ENCODE results near the gene WHRN.
A peak's percentile ranks its signal among the peaks of the same experiment; 100 is the strongest.

The WHRN gene

GRCh38 chr9:114513055-114513958, 8.0 kb upstream of the WHRN start:
- DNase-seq: no peak

DNA sequence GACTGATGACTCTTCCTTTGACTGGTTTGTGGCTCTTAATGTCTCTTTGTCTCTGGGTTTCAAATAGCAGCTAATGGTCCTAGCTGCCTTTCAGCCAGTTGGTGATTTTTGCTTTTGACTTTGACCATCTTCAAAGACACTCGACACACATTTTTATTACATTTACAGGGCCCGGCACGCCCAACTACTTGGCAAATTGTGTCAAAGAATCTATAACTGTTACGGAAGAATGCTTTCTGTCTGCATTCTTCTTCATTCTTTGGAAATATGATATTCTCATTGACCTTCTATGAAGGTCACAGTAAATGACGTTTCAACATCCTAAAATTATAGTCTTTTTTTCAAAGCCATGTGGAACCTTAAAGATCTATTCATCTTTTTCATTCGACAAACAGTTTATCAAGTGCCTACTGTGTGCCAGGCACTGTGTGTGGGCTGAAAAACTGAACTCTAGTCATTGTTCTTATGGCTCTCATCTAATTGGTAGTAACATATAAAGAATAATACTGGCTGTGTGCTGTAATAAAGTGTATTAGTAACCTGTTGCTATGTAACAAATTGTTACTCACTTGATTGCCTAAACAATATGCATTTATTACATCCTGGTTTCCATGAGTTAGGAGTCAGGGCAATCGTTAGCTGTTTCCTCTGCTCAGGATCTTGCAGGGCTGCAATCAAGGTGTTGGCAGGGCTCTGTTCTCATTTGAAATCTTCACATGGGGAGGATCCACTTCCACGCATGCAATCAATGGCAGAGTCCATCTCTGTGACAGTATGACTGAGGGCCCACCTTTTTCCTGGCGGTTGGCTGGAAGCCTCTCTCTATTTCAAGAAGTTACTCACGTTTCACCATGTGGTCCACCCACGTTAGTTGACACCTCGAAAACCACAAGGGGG, 7.0 kb upstream of the WHRN start:
- DNase-seq: no peak

GRCh38 chr9:114507726-114508125, 2.5 kb upstream of the WHRN start:
- DNase-seq: no peak

- no peak for DNase-seq
Observed at GRCh38 chr9:114506082-114506390, 763 bp upstream of the WHRN start.

- peak; percentile 30 for DNase-seq
Observed at GRCh38 chr9:114504341-114505186, 709 bp downstream of the WHRN start.

- DNase-seq: no peak
Observed at GRCh38 chr9:114503522-114504340, 1.5 kb downstream of the WHRN start.

DNA sequence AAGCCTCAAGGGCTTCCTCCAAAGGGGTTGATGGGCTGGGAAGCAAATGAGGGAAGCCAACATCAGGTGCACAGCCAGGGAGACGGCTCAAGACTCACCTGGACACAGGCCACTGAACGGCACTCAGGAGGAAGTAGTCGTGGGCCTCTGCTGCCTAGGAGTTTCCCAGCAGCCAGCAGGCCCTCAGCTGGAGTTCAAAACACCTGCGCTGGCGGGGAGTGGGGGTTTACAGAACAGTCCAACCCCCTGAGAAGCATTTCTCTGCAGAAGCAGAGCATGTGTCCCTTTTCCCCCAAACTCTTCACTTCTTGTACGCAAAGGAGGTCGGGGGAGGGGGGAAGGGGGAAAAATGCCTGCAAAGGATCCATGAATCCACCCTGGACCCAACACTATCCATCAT, 2.3 kb downstream of the WHRN start:
- no peak for DNase-seq

GRCh38 chr9:114501796-114502682, 3.2 kb downstream of the WHRN start:
- DNase-seq: no peak

GRCh38 chr9:114500697-114501292, 4.5 kb downstream of the WHRN start:
- no peak for DNase-seq

- DNase-seq: no peak
Observed at GRCh38 chr9:114499941-114500696, 5.2 kb downstream of the WHRN start.

DNA sequence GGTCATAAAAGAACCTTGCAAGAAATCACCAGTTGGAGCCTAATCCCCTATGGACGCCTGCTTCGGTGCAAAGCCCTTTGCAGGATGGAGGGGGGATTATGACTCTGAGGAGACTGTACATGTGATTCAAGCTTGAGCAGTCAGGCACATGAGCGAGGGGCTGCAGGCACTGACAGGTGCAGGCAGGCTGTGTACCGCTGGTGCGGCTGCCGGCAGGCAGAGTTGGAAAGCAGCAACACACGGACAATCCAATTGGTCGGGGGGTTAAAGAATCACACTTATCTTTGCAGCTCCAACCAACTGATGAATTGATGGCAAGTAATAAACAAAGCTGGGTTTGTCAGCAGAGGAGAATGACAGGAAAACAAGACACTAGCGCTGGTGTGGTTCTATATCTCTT, 5.7 kb downstream of the WHRN start:
- no peak for DNase-seq

DNA sequence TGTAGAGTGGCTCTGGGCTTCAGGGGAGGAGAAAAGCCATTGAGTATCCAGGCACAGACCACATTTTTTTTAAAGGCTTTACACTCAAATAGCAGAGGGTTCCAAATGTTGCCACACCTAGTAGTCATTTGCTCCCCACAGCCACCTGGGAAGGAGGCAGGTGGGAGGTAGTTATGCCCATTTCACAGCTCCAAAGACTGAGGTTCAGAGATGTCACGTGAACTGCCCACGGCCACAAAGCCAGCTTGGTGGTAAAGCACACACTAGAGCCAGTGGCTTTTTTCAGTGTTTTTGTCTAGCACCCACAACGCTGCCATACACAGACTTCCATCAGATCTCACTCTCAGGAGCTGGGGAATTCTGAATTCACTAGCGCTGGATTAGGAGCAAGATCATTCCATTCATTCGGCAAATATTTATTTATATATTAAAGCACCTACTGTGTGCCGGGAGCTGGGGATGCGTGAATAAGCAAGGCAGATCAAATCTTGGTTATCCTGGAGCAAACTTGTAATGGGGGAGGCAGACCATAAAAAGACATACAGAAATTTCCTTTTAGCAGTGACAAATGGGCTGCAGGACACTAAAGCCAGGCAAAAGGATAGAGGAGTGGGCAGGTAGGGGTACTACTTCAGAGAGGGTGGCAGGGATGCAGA, 7.4 kb downstream of the WHRN start:
- no peak for DNase-seq

DNA sequence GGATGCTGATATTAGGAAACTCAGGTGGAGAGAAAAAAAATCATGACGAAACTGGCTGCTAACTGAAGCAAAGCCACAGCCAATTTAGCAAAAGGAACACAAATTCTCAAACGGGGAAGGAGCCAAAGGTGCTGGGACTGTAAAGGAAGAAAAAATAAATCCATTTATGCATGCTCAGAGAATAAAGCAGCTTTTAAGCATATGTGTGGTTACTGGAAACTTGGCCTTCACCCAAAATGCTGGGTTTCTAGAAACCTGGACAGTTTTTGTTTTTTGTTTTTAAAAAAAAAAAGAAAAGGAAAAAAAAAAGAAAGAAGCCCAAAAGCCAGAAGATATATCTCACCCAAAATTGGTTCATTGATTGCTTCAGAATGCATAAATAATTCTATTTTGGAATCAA, 8.0 kb downstream of the WHRN start:
- no peak for DNase-seq

GRCh38 chr9:114496011-114496410, 9.3 kb downstream of the WHRN start:
- no peak for DNase-seq

DNA sequence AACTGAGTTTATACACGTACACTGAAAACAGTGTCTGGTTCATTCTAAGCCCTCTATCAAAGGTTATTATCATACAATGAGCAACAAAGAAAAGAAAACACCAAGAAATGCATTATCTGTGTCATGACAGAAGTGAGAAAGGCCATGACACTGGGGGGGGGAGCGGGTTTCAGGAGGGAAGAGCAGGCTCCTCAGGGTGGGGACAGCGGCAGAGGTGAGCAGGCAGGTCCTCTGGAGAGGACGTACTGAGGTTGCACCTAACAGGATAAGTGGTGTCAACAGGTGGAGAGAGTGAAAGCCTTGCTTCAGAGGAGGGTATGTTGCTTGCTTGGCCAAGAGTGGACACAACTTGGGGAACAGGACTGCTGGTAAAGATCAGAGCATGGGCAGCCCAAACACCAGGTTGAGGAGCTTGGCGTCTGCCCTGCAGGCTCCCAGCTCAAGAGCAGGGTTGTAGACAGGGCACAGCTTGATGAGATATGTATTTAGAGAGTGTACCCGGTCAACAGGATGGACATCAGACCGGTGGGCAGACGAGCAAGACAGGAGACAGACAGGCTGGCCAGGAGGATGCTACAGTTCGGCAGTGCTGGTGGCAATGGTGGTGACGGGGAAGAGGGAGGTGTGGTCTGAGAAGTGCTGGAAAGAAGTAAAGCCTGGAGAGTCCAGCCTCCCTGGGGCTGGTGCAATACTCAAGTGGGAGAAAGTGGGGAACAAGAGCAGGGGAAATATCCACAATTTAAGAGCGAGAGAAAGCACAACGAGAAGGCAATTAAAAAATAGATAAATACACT, 10.3 kb downstream of the WHRN start:
- no peak for DNase-seq

DNA sequence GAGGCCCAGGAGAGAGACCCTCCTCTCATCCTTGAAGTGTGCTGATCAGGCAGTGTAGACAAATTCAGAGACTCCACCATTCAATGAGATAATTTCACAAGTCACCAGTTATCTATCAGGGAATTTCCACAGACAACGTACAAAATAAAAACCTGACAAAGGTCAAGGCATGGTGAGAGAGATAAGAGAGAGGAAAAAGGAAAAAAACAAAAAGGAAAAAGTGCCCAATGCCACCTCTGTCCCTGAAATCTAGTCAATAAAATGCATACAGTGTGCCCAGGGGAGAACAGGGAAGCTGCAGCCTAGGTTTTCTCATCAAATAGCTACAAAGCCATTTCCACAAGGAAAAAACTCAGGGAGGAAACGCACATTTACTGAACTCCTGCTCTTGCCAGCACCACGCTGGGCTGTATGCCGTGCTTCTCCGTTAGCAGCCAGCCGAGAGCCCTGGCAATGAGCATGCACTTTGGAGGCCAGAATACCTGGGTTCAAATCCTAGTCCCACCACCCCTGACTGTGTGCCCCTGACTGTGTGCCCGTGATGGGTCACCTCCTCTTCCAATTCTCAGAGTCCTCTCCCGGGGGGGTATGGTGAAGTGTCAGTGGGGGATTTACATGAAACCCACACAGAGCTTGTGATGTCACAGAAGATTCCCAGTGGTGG, 11.6 kb downstream of the WHRN start:
- no peak for DNase-seq

DNA sequence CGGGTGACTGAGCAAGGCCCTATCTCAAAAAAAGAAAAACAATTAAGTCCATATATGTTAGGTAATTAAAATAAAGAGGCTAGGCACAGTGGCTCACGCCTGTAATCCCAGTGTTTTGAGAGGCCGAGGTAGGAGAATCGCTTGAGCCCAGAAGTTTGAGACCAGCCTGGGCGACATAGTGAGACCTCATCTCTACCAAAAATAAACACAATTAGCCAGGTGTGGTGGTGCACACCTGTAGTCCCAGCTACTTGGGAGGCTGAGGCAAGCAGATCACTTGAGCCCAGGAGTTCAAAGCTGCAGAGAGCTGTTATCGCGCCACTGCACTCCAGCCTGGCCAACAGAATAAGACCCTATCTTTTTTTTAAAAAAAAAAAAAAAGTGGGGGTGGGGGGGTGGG, 12.3 kb downstream of the WHRN start:
- no peak for DNase-seq

DNA sequence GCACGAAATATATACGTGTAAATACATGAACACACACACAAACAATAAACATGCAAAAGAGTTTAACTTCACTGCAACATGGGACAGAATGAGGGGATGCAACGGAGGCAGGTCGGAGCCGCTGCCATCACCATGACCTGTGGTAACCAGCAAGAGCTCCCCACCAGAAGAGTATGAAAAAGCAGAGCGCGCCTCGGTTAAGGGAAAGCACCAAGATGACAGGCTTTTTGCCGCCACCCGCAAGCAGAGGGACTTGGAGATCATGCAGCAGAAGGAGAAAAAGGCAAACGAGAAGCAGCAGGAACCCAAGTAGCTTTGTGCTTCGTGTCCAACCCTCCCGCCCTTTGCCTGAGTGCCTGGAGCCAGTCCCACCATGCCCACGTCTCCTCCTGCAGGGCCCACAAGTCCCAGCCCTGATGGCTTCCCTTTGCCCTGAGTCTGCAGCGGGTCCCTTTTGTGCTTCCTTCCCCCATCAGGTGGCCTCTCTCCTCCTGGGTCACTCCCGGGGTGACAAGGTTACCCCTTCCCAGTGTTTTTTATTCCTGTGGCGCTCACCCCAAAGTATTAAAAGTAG, 13.8 kb downstream of the WHRN start:
- DNase-seq: no peak
